Measurements from ENCODE around the gene PDXDC1.
"Not testable (repeated sequence)": the region's sequence is repeated elsewhere in the genome, so short reads cannot be mapped to it uniquely, and the experiment has no call there.

- not testable (repeated sequence) for TF ChIP-seq CTCF (IDR thresholded peaks at IDR 0.05; ENCODE audit: insufficient read depth, low read length, poor library complexity, severe bottlenecking); EZH2phosphoT487 (conservative IDR thresholded peaks at IDR 0.05; ENCODE audit: low read length)
Observed at GRCh38 chr16:15028345-15028715, 53.5 kb downstream of the PDXDC1 start.
